ENCODE data around the gene TTC9C. TPM values are rescaled to one million over a fixed set of nuclear protein-coding genes. Genes with fewer than 3 reads are reported as not detected.
A peak's percentile ranks its signal among the peaks of the same experiment; 100 is the strongest.
"Not testable (repeated sequence)": the region's sequence is repeated elsewhere in the genome, so short reads cannot be mapped to it uniquely, and the experiment has no call there.

TTC9C gene
- total RNA-seq, 2 donors from 2014 or later: 25.1 to 25.5 TPM

DNA sequence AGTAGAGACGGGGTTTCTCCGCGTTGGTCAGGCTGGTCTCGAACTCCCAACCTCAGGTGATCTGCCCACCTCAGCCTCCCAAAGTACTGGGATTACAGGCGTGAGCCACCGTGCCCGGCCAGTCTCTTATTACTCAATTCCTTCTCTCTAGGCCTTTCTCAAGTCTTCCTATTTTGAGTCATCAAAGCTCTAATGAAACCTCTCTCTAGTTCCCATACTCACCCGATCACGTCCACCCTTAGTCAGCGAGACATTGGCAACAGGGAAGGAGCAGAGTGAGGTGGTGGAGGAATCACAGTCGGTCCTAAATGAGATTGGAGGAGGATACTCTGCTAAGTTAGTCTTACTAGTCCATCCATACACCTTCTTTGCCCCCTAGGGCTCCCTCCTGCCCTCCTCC lies 26.0 kb upstream of the TTC9C start:
- WGBS: 96% methylated on average over 11 of the region's 11 CpGs
- no peaks in the 10 kb centered on the region for H3K36me3 ChIP-seq

DNA sequence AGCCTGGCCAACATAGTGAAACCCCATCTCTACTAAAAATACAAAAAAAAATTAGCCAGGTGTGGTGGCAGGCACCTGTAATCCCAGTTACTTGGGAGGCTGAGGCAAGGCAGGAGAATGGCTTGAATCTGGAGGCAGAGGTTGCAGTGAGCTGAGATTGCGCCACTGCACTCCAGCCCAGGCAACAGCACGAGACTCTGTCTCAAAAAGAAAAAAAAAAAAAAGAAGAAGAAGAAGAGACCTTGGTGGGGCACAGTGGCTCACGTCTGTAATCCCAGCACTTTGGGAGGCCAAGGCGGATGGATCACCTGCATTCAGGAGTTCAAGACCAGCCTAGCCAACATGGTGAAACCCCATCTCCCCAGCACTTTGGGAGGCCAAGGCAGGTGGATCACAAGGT lies 24.4 kb upstream of the TTC9C start:
- peaks cover 13% of the 10 kb centered on the region for H3K4me1 ChIP-seq (replicated peaks)
- H3K4me3 ChIP-seq; H3K27me3 ChIP-seq (replicated peaks; ENCODE audit: insufficient read depth); H3K36me3 ChIP-seq; intact Hi-C loops (cut with DNase I); H3K9me3 ChIP-seq; H3K27ac ChIP-seq; DNase-seq (ENCODE audit: low spot score): not testable (repeated sequence)
- WGBS: 88% methylated on average over 4 of the region's 4 CpGs

More for the DNA sequence above, 26.0 kb upstream of the TTC9C start:
- intact Hi-C loops (cut with DNase I): no loop called here
- Histone ChIP-seq H3K27ac (no peak overlapping the region), H3K4me1 (replicated peaks) (peaks cover 7% of the 10 kb centered on the region), H3K27me3 (replicated peaks; ENCODE audit: insufficient read depth) (no peaks in the 10 kb centered on the region), H3K9me3 (no peaks in the 10 kb centered on the region), H3K4me3 (no peak overlapping the region)
- TF ChIP-seq POLR2A (IDR thresholded peaks at IDR 0.05) (no peak), POLR2AphosphoS5 (IDR thresholded peaks at IDR 0.05) (no peak)
- TF ChIP-seq, protein P1, sequence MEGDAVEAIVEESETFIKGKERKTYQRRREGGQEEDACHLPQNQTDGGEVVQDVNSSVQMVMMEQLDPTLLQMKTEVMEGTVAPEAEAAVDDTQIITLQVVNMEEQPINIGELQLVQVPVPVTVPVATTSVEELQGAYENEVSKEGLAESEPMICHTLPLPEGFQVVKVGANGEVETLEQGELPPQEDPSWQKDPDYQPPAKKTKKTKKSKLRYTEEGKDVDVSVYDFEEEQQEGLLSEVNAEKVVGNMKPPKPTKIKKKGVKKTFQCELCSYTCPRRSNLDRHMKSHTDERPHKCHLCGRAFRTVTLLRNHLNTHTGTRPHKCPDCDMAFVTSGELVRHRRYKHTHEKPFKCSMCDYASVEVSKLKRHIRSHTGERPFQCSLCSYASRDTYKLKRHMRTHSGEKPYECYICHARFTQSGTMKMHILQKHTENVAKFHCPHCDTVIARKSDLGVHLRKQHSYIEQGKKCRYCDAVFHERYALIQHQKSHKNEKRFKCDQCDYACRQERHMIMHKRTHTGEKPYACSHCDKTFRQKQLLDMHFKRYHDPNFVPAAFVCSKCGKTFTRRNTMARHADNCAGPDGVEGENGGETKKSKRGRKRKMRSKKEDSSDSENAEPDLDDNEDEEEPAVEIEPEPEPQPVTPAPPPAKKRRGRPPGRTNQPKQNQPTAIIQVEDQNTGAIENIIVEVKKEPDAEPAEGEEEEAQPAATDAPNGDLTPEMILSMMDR (IDR thresholded peaks at IDR 0.05): no peak
- DNase-seq (ENCODE audit: low spot score): no peak

DNA sequence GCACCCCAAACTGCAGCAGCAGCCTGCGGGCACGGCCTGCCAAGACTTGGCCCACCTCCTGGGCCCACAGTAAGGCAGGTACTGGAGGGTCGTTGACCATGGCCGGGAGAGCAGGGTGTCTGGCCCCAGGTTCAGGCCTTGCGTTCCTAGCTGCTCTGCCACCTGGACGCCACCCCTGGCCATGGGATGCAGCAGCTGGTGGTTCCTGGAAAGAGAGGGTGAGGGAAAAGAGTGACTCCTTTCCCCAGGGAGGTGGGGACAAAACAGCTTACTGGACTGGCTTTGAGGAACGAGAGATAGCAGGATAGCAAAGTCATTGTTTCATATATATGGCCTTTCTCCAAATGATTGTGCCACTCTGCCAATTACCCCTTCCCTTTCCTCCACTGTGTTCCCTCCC lies 22.9 kb upstream of the TTC9C start:
- Histone ChIP-seq H3K4me3 (peak overlapping the region; percentile 65 to 68), H3K27me3 (replicated peaks; ENCODE audit: insufficient read depth) (no peaks in the 10 kb centered on the region), H3K4me1 (replicated peaks) (peaks cover 14% of the 10 kb centered on the region), H3K27ac (peak overlapping the region; percentile 77 to 81), H3K9me3 (no peaks in the 10 kb centered on the region), H3K36me3 (no peaks in the 10 kb centered on the region)
- TF ChIP-seq POLR2A (IDR thresholded peaks at IDR 0.05): no peak
- TF ChIP-seq, protein P1 (IDR thresholded peaks at IDR 0.05): no peak
- no peak for TF ChIP-seq POLR2AphosphoS5 (IDR thresholded peaks at IDR 0.05)
- 37% methylated on average over 7 of the region's 7 CpGs for WGBS
- intact Hi-C loops (cut with DNase I): loop anchor here (5.0 kb wide), 1 partner anchor 103 kb away; the partner anchor contains the start of gene MTA2
- no peak for DNase-seq (ENCODE audit: low spot score)

DNA sequence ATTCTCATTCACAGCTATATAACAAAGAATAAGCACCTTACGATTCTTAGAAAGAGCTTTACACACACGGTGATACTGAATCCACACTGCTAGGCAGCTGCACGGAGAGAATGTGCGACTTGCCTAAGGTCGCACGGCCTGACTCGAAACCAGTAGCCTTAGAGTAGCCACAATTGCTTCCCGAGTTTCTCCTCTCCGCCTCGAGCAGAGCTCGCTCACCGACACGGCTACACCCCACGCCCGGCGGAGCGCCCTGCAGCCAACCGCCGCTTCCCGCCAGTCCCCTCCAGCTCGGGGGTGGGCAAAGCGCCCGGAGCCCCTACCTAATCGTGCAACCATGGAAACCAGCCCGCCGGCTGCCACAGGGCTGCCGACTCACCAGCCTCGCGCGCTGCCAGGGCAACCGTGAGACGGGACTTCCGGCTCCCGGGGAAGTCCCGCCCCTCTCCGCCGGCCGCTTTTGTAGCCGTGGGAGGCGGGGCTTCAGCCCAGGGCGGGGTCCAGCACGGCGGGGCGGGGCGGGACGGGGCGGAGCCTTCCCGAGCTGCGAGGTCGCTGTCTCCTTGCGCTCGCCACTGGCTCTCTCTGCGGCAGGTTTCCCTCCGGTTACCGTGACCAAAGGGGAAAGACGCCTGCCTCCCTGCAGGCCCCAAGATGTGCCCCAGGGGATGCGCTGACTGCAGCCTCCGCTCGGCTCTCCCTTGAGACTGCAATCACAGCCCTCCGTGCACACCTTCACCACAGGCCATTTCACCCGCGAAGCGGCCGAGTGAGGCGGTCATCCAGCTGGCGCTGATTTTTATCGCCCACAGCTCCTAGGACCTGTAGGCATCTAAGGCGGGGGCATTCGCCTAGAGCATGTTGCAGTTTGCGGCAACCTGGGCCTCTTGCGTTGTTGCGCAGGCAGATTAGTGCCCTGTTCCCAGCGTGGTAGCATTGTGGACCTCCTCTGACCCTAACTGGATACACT lies 22.1 kb upstream of the TTC9C start:
- Histone ChIP-seq H3K4me1 (replicated peaks) (peaks cover 14% of the 10 kb centered on the region), H3K27me3 (replicated peaks; ENCODE audit: insufficient read depth) (no peaks in the 10 kb centered on the region), H3K27ac (peak overlapping the region; percentile 77 to 81), H3K9me3 (no peaks in the 10 kb centered on the region), H3K36me3 (no peaks in the 10 kb centered on the region), H3K4me3 (peak overlapping the region; percentile 65 to 68)
- peak; percentile 95 for DNase-seq (ENCODE audit: low spot score)
- 3% methylated on average over 72 of the region's 73 CpGs for WGBS
- intact Hi-C loops (cut with DNase I): loop anchor here (5.0 kb wide), 1 partner anchor 104 kb away; the partner anchor contains the start of gene MTA2
- TF ChIP-seq POLR2A (IDR thresholded peaks at IDR 0.05): peak; percentile 60
- TF ChIP-seq POLR2AphosphoS5 (IDR thresholded peaks at IDR 0.05): peak; percentile 91
- TF ChIP-seq, protein P1 (IDR thresholded peaks at IDR 0.05): no peak

DNA sequence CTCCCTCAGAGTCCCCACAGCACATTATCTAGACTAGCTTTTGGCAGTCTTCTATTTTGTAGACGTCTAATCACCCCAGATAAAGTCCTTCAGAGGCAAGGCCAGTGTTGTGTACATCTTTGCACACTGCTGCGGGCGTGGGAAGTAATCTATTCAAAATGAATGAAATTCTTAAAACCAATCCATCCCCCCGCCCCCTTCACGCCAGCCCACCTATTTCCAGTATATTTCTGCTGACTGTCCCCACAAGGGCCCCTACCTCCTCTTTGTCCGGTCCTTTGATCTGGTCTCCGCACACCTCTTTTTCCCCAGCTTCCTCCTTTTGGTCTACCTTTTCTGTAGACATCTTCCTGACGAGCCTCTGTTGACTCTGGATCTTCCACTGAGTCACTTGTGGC lies 21.4 kb upstream of the TTC9C start:
- TF ChIP-seq POLR2A (IDR thresholded peaks at IDR 0.05) (no peak), POLR2AphosphoS5 (IDR thresholded peaks at IDR 0.05) (no peak)
- TF ChIP-seq, protein P1 (IDR thresholded peaks at IDR 0.05): no peak
- intact Hi-C loops (cut with DNase I): loop anchor here (5.0 kb wide), 1 partner anchor 105 kb away; the partner anchor contains the start of gene MTA2
- no peaks in the 10 kb centered on the region for H3K9me3 ChIP-seq
- H3K27ac ChIP-seq: peak overlapping the region; percentile 77 to 81
- H3K27me3 ChIP-seq (replicated peaks; ENCODE audit: insufficient read depth): no peaks in the 10 kb centered on the region
- H3K4me1 ChIP-seq (replicated peaks): peaks cover 14% of the 10 kb centered on the region
- no peak for DNase-seq (ENCODE audit: low spot score)
- 83% methylated on average over 8 of the region's 8 CpGs for WGBS
- no peak overlapping the region for H3K4me3 ChIP-seq
- no peaks in the 10 kb centered on the region for H3K36me3 ChIP-seq

Data from prostate gland (tissue), 2 donors.